Mucosa of rectum (tissue), 2 donors: ENCODE results near the gene PGM2.

Experiments
- H3K27ac ChIP-seq, 2 donors: one replicate each; pipeline ENCODE4 v1.7.0; 2013; ENCODE audit warnings: inconsistent platforms in 2 of 2, low read depth in 2 of 2, low read length in 2 of 2
- H3K27me3 ChIP-seq, 2 donors: one replicate each; pipeline ENCODE4 v1.7.0; 2013; ENCODE audit warnings: low read length in 2 of 2; ENCODE audit not compliant: control insufficient read depth in 2 of 2, insufficient read depth in 2 of 2
- H3K36me3 ChIP-seq, 2 donors: one replicate each; pipeline ENCODE4 v1.7.0; 2013; ENCODE audit warnings: low read length in 2 of 2; ENCODE audit not compliant: control insufficient read depth in 2 of 2, insufficient read depth in 2 of 2
- H3K4me1 ChIP-seq, 2 donors: one replicate each; pipeline ENCODE4 v1.7.0; 2013; ENCODE audit warnings: low read length in 2 of 2, mild to moderate bottlenecking in 1 of 2; ENCODE audit not compliant: control insufficient read depth in 2 of 2, insufficient read depth in 2 of 2
- H3K4me3 ChIP-seq, 2 donors: one replicate each; pipeline ENCODE4 v1.7.0; 2013; ENCODE audit warnings: low read length in 2 of 2
- H3K9ac ChIP-seq, 2 donors: one replicate each; pipeline ENCODE4 v1.7.0; 2013; ENCODE audit warnings: low read length in 2 of 2, low read depth in 1 of 2, mild to moderate bottlenecking in 1 of 2
- H3K9me3 ChIP-seq, 2 donors: one replicate each; pipeline ENCODE4 v1.7.0; 2013; ENCODE audit warnings: low read length in 2 of 2; ENCODE audit not compliant: control insufficient read depth in 2 of 2
- donor health status: healthy.
- donor health status: Normal muscosa, but diverticular disease.

Gene PGM2

DNA sequence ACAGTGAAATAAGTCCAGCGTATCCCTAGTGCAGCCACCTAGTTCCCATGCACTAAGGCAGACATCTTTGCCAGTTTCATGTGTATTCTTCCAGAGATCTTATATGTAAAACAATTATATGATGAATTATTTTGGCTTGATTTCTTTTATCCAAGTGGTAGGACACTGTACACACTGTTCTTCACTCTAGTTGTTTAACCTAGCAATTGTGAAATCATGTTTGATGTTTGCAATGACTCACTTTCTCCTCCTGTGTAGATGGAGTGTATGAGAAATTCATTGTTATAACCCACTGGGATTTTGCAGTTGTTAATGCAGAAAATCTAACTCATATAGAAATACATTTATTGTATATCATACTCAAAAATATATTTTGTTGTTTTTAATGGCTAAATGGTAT lies 46.9 kb downstream of the PGM2 start:
- Histone ChIP-seq H3K9me3 (no peaks in the 10 kb centered on the region), H3K36me3 (no peaks in the 10 kb centered on the region), H3K27me3 (no peaks in the 10 kb centered on the region), H3K4me1 (peaks cover 5 to 12% of the 10 kb centered on the region in 2 donors), H3K9ac (no peak overlapping the region), H3K27ac (no peak overlapping the region), H3K4me3 (no peak overlapping the region)

GRCh38 chr4:37876156-37876555 lies 49.7 kb downstream of the PGM2 start:
- Histone ChIP-seq H3K4me1 (peaks cover 5 to 15% of the 10 kb centered on the region in 2 donors), H3K4me3 (no peak overlapping the region), H3K27me3 (no peaks in the 10 kb centered on the region), H3K9ac (no peak overlapping the region), H3K9me3 (no peaks in the 10 kb centered on the region), H3K36me3 (no peaks in the 10 kb centered on the region), H3K27ac (no peak overlapping the region)

DNA sequence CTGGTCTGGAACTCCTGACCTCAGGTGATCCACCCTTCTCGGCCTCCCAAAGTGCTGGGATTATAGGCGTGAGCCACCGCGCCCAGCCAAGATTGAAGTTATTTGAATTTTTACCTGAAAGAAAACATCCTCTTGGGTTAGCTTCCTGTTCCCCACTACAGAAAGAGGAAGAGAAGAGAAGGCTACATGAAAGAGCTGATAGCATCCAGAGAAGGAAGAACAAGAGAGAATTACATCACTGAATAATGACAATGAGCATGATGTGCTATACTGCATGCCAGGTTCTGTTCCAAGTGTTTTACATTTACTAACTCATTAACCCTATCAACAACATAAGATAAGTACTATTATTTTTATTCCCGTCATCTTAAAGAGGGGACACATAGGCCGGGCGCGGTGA lies 52.9 kb downstream of the PGM2 start:
- no peaks in the 10 kb centered on the region for H3K36me3 ChIP-seq
- H3K4me3 ChIP-seq: no peak overlapping the region
- no peaks in the 10 kb centered on the region for H3K27me3 ChIP-seq
- H3K27ac ChIP-seq: no peak overlapping the region
- H3K9ac ChIP-seq: no peak overlapping the region
- H3K9me3 ChIP-seq: no peaks in the 10 kb centered on the region
- peaks cover 5 to 15% of the 10 kb centered on the region in 2 donors for H3K4me1 ChIP-seq

DNA sequence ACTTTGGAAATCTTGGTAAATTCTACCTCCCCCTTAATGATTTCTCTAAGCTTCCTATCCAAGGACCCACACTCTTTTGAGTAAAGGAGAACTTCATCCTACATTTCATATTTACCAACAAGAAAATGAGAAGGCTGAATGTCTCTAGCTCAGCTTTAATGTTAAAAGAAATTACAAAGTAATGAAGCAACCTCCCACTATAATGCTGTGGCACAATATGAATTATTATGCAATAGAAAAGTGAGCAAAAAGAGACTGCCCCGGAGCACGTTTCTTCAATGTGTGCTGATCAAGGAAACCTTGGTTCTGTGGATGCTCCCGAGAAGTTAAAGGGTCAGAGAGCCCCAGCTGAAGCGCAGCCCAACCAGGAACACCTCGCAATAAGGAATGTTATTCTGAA lies 55.3 kb downstream of the PGM2 start:
- H3K4me3 ChIP-seq: no peak overlapping the region
- no peaks in the 10 kb centered on the region for H3K36me3 ChIP-seq
- H3K27me3 ChIP-seq: no peaks in the 10 kb centered on the region
- H3K9me3 ChIP-seq: no peaks in the 10 kb centered on the region
- H3K9ac ChIP-seq: no peak overlapping the region
- no peak overlapping the region for H3K27ac ChIP-seq
- H3K4me1 ChIP-seq: peaks cover under 1 to 10% of the 10 kb centered on the region in 2 donors

DNA sequence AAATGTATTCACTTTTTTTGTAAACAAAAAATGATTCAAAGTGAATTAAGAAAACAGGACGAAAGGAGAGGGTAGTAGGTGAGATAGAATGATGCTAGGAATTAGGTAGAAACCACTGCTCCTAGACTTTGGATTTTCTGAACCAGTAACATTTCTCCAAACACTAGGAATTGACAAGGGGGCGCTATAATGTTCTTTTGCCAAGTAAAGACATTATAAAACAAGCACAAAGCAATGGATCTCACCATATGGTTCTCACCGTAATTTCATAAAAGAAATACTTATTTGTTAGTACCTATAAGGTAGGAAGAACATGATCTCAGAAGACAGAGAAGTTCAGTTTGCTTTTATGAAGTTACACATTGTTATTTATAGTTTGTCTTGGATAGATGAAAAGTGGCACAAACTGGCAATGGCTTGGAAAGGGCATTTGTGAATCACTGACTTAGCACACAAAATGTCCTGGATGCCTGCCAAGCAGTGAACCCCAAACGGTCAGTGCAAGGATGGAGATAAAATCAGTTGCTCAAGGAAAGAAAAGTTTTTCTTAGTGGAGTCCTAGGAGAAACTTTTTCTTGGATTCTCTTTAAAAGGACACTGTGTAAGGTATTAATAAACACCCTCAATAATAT lies 56.3 kb downstream of the PGM2 start:
- H3K4me1 ChIP-seq: peaks cover 0 to 8% of the 10 kb centered on the region in 2 donors
- H3K9ac ChIP-seq: no peak overlapping the region
- H3K27ac ChIP-seq: no peak overlapping the region

DNA sequence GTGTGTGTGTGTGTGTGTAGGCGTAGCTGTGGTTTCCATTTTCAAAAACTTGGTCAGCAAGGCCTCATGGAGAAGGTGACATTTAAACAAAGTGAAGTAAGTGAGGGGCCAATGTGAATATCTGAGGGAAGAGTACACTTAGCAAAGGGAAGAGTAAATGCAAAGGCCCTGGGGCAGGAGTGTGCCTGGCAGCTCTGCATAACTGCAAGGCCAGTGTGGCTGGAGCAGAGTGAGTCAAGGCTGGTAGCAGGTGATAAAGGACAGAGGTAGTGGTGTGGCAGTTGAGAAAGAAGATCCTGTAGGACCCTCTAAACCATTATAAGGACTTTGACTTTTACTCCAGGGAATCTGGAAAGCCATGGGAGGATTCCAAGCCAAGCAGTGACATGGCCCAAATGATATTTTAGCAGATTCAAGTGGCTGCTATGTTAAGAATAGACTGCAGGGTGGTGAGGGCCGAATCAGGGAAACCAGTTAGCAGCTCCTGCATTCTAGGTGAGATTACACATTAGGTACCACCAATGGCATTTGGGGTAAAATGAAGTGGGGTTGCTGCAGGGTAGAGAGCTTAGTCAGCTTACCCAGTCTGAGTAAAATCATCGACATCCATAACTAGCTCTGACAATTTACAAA lies 58.5 kb downstream of the PGM2 start:
- H3K27ac ChIP-seq: peak overlapping the region in 1 of 2 donors; percentile 8
- H3K4me1 ChIP-seq: peaks cover 1 to 5% of the 10 kb centered on the region in 2 donors
- no peaks in the 10 kb centered on the region for H3K36me3 ChIP-seq
- H3K4me3 ChIP-seq: no peak overlapping the region
- H3K27me3 ChIP-seq: no peaks in the 10 kb centered on the region
- no peaks in the 10 kb centered on the region for H3K9me3 ChIP-seq
- H3K9ac ChIP-seq: no peak overlapping the region

More for the DNA sequence above, 56.3 kb downstream of the PGM2 start:
- H3K36me3 ChIP-seq: no peaks in the 10 kb centered on the region
- H3K9me3 ChIP-seq: no peaks in the 10 kb centered on the region
- no peak overlapping the region for H3K4me3 ChIP-seq
- no peaks in the 10 kb centered on the region for H3K27me3 ChIP-seq

GRCh38 chr4:37885496-37885895 lies 59.0 kb downstream of the PGM2 start:
- H3K27me3 ChIP-seq: no peaks in the 10 kb centered on the region
- no peaks in the 10 kb centered on the region for H3K9me3 ChIP-seq
- H3K4me1 ChIP-seq: peaks cover 5 to 8% of the 10 kb centered on the region in 2 donors
- no peak overlapping the region for H3K9ac ChIP-seq
- H3K4me3 ChIP-seq: no peak overlapping the region
- H3K36me3 ChIP-seq: no peaks in the 10 kb centered on the region
- peak overlapping the region; percentile 8 to 29 for H3K27ac ChIP-seq

DNA sequence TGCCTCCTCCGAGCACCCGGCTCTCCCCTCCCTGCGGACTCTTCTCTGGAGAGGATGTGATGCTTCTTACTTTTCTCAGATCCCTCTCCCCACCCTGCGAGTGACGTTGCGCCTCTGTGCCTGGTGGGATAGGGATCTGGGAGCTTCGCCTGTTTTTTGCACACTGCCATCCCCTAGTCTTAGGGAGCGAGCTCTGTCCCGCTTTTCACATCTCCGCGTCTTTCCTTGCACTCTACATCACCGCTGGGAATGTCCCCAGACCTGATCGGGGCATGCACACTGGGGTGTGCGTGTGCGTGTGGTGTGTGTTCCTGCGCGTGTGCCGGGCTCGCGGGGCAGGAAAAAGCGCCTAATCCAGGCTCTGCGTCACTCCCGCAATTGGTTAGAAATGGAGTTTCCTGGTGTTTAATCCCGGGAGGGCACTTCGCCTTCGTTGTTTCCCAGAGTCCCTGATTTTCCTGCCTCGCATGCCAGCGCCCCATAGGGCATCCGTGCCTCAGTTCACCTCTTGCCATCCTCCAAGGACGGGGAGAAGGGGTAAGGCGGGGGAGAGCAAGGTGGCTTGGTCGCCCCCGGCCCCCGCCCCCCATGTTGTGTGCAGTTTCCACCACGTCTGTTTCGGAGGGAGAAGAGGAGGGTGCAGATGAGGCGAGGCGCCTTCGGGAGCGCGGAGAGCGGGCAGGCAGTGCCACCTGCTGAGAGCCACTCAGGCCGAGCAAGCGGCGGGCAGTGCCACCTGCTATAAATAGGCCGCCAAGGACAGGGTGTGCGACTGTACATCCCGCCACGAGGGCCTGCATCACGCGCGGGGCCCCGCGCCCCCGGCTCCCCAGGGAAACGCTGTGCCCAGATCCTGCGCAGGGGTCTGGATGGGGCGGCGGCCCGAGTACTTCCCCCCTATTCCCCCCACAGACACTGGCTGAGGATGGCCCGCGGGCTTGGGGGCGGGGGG lies 63.6 kb downstream of the PGM2 start:
- Histone ChIP-seq H3K27ac (peak overlapping the region; percentile 57 to 74), H3K36me3 (no peaks in the 10 kb centered on the region), H3K9ac (peak overlapping the region; percentile 28 to 71), H3K27me3 (no peaks in the 10 kb centered on the region), H3K4me1 (peaks cover 8 to 9% of the 10 kb centered on the region in 2 donors), H3K4me3 (peak overlapping the region; percentile 76 to 84), H3K9me3 (no peaks in the 10 kb centered on the region)

DNA sequence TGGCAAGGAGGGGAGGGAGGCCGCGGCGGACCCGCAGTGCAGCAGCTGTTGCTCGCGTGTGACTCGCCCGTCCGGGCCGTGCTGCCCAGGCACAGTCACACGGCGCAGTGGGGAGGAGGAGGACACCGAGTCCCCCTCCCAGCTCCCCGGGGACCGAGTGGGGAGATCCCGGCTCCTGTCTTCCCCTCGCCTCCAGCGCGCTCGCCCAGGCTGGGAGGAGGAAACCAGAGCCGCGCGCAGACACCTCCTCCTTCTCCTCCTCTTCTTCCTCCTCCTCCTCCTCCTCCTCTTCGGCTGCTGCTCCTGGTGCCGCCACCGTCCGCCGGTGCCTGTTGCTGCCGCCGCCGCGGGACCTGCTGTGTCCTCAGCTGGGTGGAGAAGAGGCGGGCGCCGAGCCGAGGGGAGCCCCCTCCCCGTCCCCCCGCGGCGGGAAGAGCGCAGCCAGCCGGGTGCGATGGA lies 64.3 kb downstream of the PGM2 start, which contains the start of gene TBC1D1:
Gene TBC1D1 (plus strand): TSS at position 284 of the 459 bp plus-strand sequence. CDS start 11,012 bp downstream, outside the sequence.
- no peaks in the 10 kb centered on the region for H3K27me3 ChIP-seq
- H3K9me3 ChIP-seq: no peaks in the 10 kb centered on the region
- H3K36me3 ChIP-seq: no peaks in the 10 kb centered on the region
- H3K9ac ChIP-seq: peak within 1 kb of the TSS; percentile 58 to 71
- H3K27ac ChIP-seq: peak within 1 kb of the TSS; percentile 57 to 74
- peak within 1 kb of the TSS; percentile 76 to 84 for H3K4me3 ChIP-seq
- H3K4me1 ChIP-seq: peaks cover 6 to 9% of the 10 kb centered on the region in 2 donors
